GM23338 (cell line): ENCODE data around the gene EHMT2. TPM values are rescaled to one million over a fixed set of nuclear protein-coding genes. Genes with fewer than 3 reads are reported as not detected.
"Not testable (repeated sequence)": the region's sequence is repeated elsewhere in the genome, so short reads cannot be mapped to it uniquely, and the experiment has no call there.

ENCODE experiments used
- ATAC-seq: fragments of 200-7000 bp; cut with Tn5 transposase; 3 replicates; pipeline ENCODE4 v1.9.1; 2020
- DNase-seq: peaks from one replicate; pipeline ENCODE4 v3.0.0-alpha.2; 2015; ENCODE audit warnings: low spot score
- H2AFZ ChIP-seq: fragments of 200-600 bp; sonication (generic); 2 replicates; pipeline ENCODE4 v1.8.0; 2016; ENCODE audit warnings: antibody characterized with exemption, mild to moderate bottlenecking, moderate library complexity
- H3F3A ChIP-seq: fragments of 200-600 bp; sonication (generic); replicated peaks from 2 replicates; pipeline ENCODE4 v1.8.0; 2017; ENCODE audit warnings: antibody characterized with exemption, mixed run types, low read depth
- H3K27ac ChIP-seq: fragments of 200-600 bp; sonication (generic); 2 replicates; pipeline ENCODE4 v1.6.1; 2016; ENCODE audit warnings: low read depth
- H3K27me3 ChIP-seq: fragments of 200-600 bp; sonication (generic); 2 replicates; pipeline ENCODE4 v1.8.0; 2016; ENCODE audit warnings: mild to moderate bottlenecking, mixed run types, moderate library complexity; ENCODE audit not compliant: insufficient read depth
- H3K36me3 ChIP-seq: fragments of 200-600 bp; sonication (generic); 2 replicates; pipeline ENCODE4 v1.8.0; 2016; ENCODE audit warnings: mild to moderate bottlenecking; ENCODE audit not compliant: insufficient read depth
- H3K4me1 ChIP-seq: fragments of 200-600 bp; sonication (generic); 2 replicates; pipeline ENCODE4 v1.8.0; 2016; ENCODE audit warnings: mild to moderate bottlenecking, moderate library complexity; ENCODE audit not compliant: insufficient read depth
- H3K4me2 ChIP-seq: fragments of 200-600 bp; sonication (generic); 2 replicates; pipeline ENCODE4 v1.7.1; 2017; ENCODE audit warnings: mixed run types
- H3K4me3 ChIP-seq: fragments of 200-600 bp; sonication (generic); 2 replicates; pipeline ENCODE4 v1.6.1; 2016; ENCODE audit warnings: mixed run types
- H3K79me2 ChIP-seq: fragments of 200-600 bp; sonication (generic); replicated peaks from 2 replicates; pipeline ENCODE4 v1.8.0; 2017; ENCODE audit warnings: mild to moderate bottlenecking; ENCODE audit not compliant: insufficient read depth
- H3K9me2 ChIP-seq: fragments of 200-600 bp; sonication (generic); 2 replicates; pipeline ENCODE4 v1.8.0; 2017; ENCODE audit not compliant: insufficient read depth
- H4K20me1 ChIP-seq: fragments of 200-600 bp; sonication (generic); replicated peaks from 2 replicates; pipeline ENCODE4 v1.8.0; 2017; ENCODE audit warnings: mild to moderate bottlenecking; ENCODE audit not compliant: insufficient read depth
- H3K27ac Mint-ChIP-seq: 2 replicates; pipeline ENCODE4 v1.8.0; 2020; ENCODE audit warnings: inconsistent platforms, mild to moderate bottlenecking, moderate library complexity, mixed read lengths
- H3K27me3 Mint-ChIP-seq: 3 replicates; pipeline ENCODE4 v1.8.0; 2022; ENCODE audit warnings: low read depth, mild to moderate bottlenecking, moderate library complexity, mixed read lengths, inconsistent platforms; ENCODE audit not compliant: insufficient read depth, poor library complexity
- H3K36me3 Mint-ChIP-seq: 3 replicates; pipeline ENCODE4 v1.8.0; 2021; ENCODE audit warnings: low read depth, mild to moderate bottlenecking, inconsistent platforms, moderate library complexity, mixed read lengths
- H3K4me1 Mint-ChIP-seq: 3 replicates; pipeline ENCODE4 v1.8.0; 2020; ENCODE audit warnings: mild to moderate bottlenecking, inconsistent platforms, mixed read lengths
- H3K4me3 Mint-ChIP-seq: 3 replicates; pipeline ENCODE4 v1.8.0; 2021; ENCODE audit warnings: moderate library complexity, mild to moderate bottlenecking, inconsistent platforms, mixed read lengths
- H3K9me3 Mint-ChIP-seq: 3 replicates; pipeline ENCODE4 v1.8.0; 2020; ENCODE audit warnings: moderate library complexity, mild to moderate bottlenecking, inconsistent platforms, mixed read lengths
- CREB1 ChIP-seq: fragments of 250-450 bp; sonication (Bioruptor Pico); IDR thresholded peaks from 2 replicates; pipeline ENCODE4 v1.5.0; 2020; ENCODE audit warnings: low read depth, mild to moderate bottlenecking, moderate library complexity
- EZH2 ChIP-seq: fragments of 200-600 bp; sonication (generic); IDR thresholded peaks from one replicate; pipeline ENCODE4 v1.8.0; 2017; ENCODE audit warnings: antibody characterized with exemption, mild to moderate bottlenecking, low read depth; ENCODE audit not compliant: unreplicated experiment
- EZH2phosphoT487 ChIP-seq: fragments of 200-600 bp; sonication (generic); IDR thresholded peaks from one replicate; pipeline ENCODE4 v1.8.1; 2018; ENCODE audit warnings: antibody characterized with exemption; ENCODE audit not compliant: unreplicated experiment
- NANOG ChIP-seq: IDR thresholded peaks from 2 replicates; pipeline ENCODE4 v1.6.1; 2016; ENCODE audit warnings: antibody characterized with exemption, borderline replicate concordance
- ZNF114 ChIP-seq: fragments of 250-450 bp; sonication (Bioruptor Pico); IDR thresholded peaks from 2 replicates; pipeline ENCODE4 v1.5.0; 2020; ENCODE audit warnings: mild to moderate bottlenecking, moderate library complexity
- ZNF462 ChIP-seq: fragments of 250-450 bp; sonication (Bioruptor Pico); IDR thresholded peaks from 2 replicates; pipeline ENCODE4 v1.5.0; 2020; ENCODE audit warnings: mild to moderate bottlenecking, moderate library complexity
- polyA plus RNA-seq: library from polyadenylated mRNA; unstranded; fragments of >200 nt; fragmentation: Nextera tagmentation; extraction: Ambion mirVana; gene quantifications from 2 replicates; pipeline ENCODE4 v1.2.1, GENCODE V29; 2016
- total RNA-seq: library from RNA; depleted of rRNA; stranded (reverse); fragments of >200 nt; shearing (Covaris generic); gene quantifications from 2 replicates; pipeline ENCODE4 v1.2.3, GENCODE V29; 2014

The EHMT2 gene
- total and polyA plus RNA-seq, 2 experiments from 2014 or later, result 113 to 193 TPM

GRCh38 chr6:31864818-31865204 lies 32.7 kb downstream of the EHMT2 start (continued):
- TF ChIP-seq ZNF462, result no peak
- TF ChIP-seq EZH2phosphoT487, result no peak
- no peak for TF ChIP-seq CREB1 (CRISPR knock-in tag)
- no peak for TF ChIP-seq NANOG
- no peak for TF ChIP-seq ZNF114 (CRISPR knock-in tag)
- no peak for TF ChIP-seq EZH2

DNA sequence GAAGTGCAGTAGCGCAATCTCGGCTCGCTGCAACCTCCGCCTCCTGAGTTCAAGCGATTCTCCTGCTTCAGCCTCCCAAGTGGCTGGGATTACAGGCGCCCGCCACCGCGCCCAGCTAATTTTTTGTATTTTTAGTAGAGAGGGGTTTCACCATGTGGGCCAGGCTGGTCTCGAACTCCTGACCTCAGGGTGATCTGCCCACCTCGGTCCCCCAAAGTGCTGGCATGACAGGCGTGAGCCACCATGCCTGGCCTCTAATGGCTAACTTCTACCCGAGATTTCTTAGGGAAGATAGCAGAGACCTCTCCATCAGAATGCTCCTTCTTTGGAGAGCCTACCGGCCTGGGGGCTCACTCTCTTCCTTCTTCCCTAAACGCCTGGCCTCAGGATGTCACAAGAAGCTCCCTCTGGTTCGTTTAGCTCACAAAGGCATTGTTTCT lies 33.4 kb downstream of the EHMT2 start:
- peaks cover 12% of the 10 kb centered on the region; the same call in 1 of the 2 replicates for H3K4me1 ChIP-seq
- peak overlapping the region; percentile 95 for H3K4me3 Mint-ChIP-seq
- not testable (repeated sequence) for H3K4me1 Mint-ChIP-seq, DNase-seq, ATAC-seq, H3F3A ChIP-seq, H3K27me3 ChIP-seq, H3K36me3 Mint-ChIP-seq, H3K79me2 ChIP-seq, H3K36me3 ChIP-seq, H3K9me3 Mint-ChIP-seq, H4K20me1 ChIP-seq, H3K9me2 ChIP-seq
- peak overlapping the region; percentile 97 for H3K27ac Mint-ChIP-seq
- H2AFZ ChIP-seq, result 0 out of 2 replicates have a peak overlapping the region, but pooled peaks have one; percentile 30
- H3K27me3 Mint-ChIP-seq, result peaks cover 19% of the 10 kb centered on the region
- peak overlapping the region; percentile 73 for H3K4me3 ChIP-seq
- H3K27ac ChIP-seq, result peak overlapping the region; percentile 75
- peak overlapping the region; percentile 75 for H3K4me2 ChIP-seq
